ENCODE data around the gene ADGRB3. TPM values are rescaled to one million over a fixed set of nuclear protein-coding genes. Genes with fewer than 3 reads are reported as not detected.
"Not testable (repeated sequence)": the region's sequence is repeated elsewhere in the genome, so short reads cannot be mapped to it uniquely, and the experiment has no call there.

ADGRB3 gene
- total and polyA plus RNA-seq, 8 donors: 0.04 to 0.34 (median 0.21) TPM

- DNase-seq (no peak), FAIRE-seq (no peak), ATAC-seq (no peak)
- Histone ChIP-seq H3K4me1 (no peaks in the 10 kb centered on the region), H3K36me3 (no peaks in the 10 kb centered on the region), H3K9me3 (no peaks in the 10 kb centered on the region), H3K4me3 (no peak overlapping the region), H3K27ac (no peak overlapping the region), H3K27me3 (no peaks in the 10 kb centered on the region)
- TF ChIP-seq CTCF (IDR thresholded peaks at IDR 0.05): no peak
- 55 to 63% methylated on average over 4 of the region's 4 CpGs for WGBS, 2 donors
- intact Hi-C loops (cut with DNase I): no loop called here
These were observed 644.7 kb downstream of the ADGRB3 start for GRCh38 chr6:69279805-69280204.

- 44 to 63% methylated on average over 1 of the region's 1 CpG for WGBS, 2 donors
- TF ChIP-seq CTCF (IDR thresholded peaks at IDR 0.05): no peak
- no peaks in the 10 kb centered on the region for H3K4me1 ChIP-seq
- FAIRE-seq: no peak
- no peak overlapping the region for H3K4me3 ChIP-seq
- H3K27me3 ChIP-seq: no peaks in the 10 kb centered on the region
- DNase-seq: no peak
- H3K27ac ChIP-seq: no peak overlapping the region
- no peaks in the 10 kb centered on the region for H3K36me3 ChIP-seq
- H3K9me3 ChIP-seq: no peaks in the 10 kb centered on the region
- intact Hi-C loops (cut with DNase I): no loop called here
- ATAC-seq: no peak
These were observed 645.8 kb downstream of the ADGRB3 start for GRCh38 chr6:69280858-69281257.

GRCh38 chr6:69284176-69284730 lies 649.2 kb downstream of the ADGRB3 start:
- 41 to 54% methylated on average over 7 of the region's 7 CpGs for WGBS, 2 donors
- FAIRE-seq: no peak
- H3K4me3 ChIP-seq: no peak overlapping the region
- H3K27ac ChIP-seq: no peak overlapping the region
- no peaks in the 10 kb centered on the region for H3K36me3 ChIP-seq
- ATAC-seq: no peak
- no peak for TF ChIP-seq CTCF (IDR thresholded peaks at IDR 0.05)
- no peaks in the 10 kb centered on the region for H3K9me3 ChIP-seq
- DNase-seq: no peak
- intact Hi-C loops (cut with DNase I): no loop called here
- H3K4me1 ChIP-seq: no peaks in the 10 kb centered on the region
- no peaks in the 10 kb centered on the region for H3K27me3 ChIP-seq

GRCh38 chr6:69285054-69285453 lies 650.0 kb downstream of the ADGRB3 start:
- no peak for TF ChIP-seq CTCF (IDR thresholded peaks at IDR 0.05)
- H3K36me3 ChIP-seq: no peaks in the 10 kb centered on the region
- FAIRE-seq (no peak), ATAC-seq (no peak), DNase-seq (no peak)
- 34 to 50% methylated on average over 2 of the region's 2 CpGs for WGBS, 2 donors
- no peaks in the 10 kb centered on the region for H3K9me3 ChIP-seq
- no peaks in the 10 kb centered on the region for H3K4me1 ChIP-seq
- no peak overlapping the region for H3K4me3 ChIP-seq
- H3K27me3 ChIP-seq: no peaks in the 10 kb centered on the region
- intact Hi-C loops (cut with DNase I): no loop called here
- H3K27ac ChIP-seq: no peak overlapping the region

GRCh38 chr6:69286331-69286730 lies 651.2 kb downstream of the ADGRB3 start:
- Histone ChIP-seq H3K27me3 (no peaks in the 10 kb centered on the region), H3K27ac (no peak overlapping the region), H3K9me3 (no peaks in the 10 kb centered on the region), H3K4me3 (no peak overlapping the region), H3K4me1 (no peaks in the 10 kb centered on the region), H3K36me3 (no peaks in the 10 kb centered on the region)
- DNase-seq (no peak), FAIRE-seq (no peak), ATAC-seq (no peak)
- WGBS, 2 donors: 50 to 74% methylated on average over 2 of the region's 2 CpGs
- TF ChIP-seq CTCF (IDR thresholded peaks at IDR 0.05): no peak
- intact Hi-C loops (cut with DNase I): no loop called here

- WGBS, 2 donors: 82 to 83% methylated on average over 5 of the region's 5 CpGs
- H3K27me3 ChIP-seq; intact Hi-C loops (cut with DNase I); H3K36me3 ChIP-seq; DNase-seq; H3K27ac ChIP-seq; ATAC-seq; FAIRE-seq; H3K4me1 ChIP-seq; H3K4me3 ChIP-seq; H3K9me3 ChIP-seq: not testable (repeated sequence)
These were observed 653.1 kb downstream of the ADGRB3 start for GRCh38 chr6:69288198-69288597.

Data from pancreas (tissue), 10 donors.